IMR-90 (cell line): ENCODE measurements around the gene RALGAPA2. TPM values are rescaled to one million over a fixed set of nuclear protein-coding genes. Genes with fewer than 3 reads are reported as not detected.

Experiments used
- ATAC-seq: fragments of 200-7000 bp; cut with Tn5 transposase; 2 replicates; pipeline ENCODE4 v1.9.1; 2020; ENCODE audit warnings: low read depth, mild to moderate bottlenecking, moderate library complexity
- BruUV-seq: library from RNA; stranded (reverse); fragments of 400-500 nt; replicated peaks from 2 replicates; lab custom pipeline; 2021; lab: Mats Ljungman, UMichigan
- CTCF ChIA-PET: fragments of 300-600 bp; formaldehyde crosslinking; extraction: SDS; loops from one replicate; lab custom pipeline; 2021; ENCODE audit warnings: antibody characterized with exemption; lab: Yijun Ruan, JAX
- POLR2A ChIA-PET: fragments of 300-600 bp; sonication (Branson Sonifier 250); formaldehyde crosslinking; loops from one replicate; lab custom pipeline; 2022; ENCODE audit warnings: antibody characterized with exemption; ENCODE audit not compliant: unreplicated experiment; lab: Charles Lee
- DNase-seq: peaks from one replicate; pipeline ENCODE4 v3.0.0; 2013
- H2AFZ ChIP-seq: replicated peaks from 2 replicates; pipeline ENCODE3; 2013; ENCODE audit warnings: low read length, mild to moderate bottlenecking; ENCODE audit not compliant: poor library complexity
- H2AK5ac ChIP-seq: 2 replicates; pipeline ENCODE4 v1.6.1; 2013; ENCODE audit warnings: low read depth, low read length, inconsistent platforms
- H2AK9ac ChIP-seq: replicated peaks from 2 replicates; pipeline ENCODE3; 2013; ENCODE audit warnings: mild to moderate bottlenecking, low read depth, low read length, moderate library complexity; ENCODE audit not compliant: poor library complexity
- H2BK120ac ChIP-seq: 2 replicates; pipeline ENCODE4 v1.6.1; 2013; ENCODE audit warnings: low read depth, low read length, inconsistent platforms
- H2BK15ac ChIP-seq: 3 replicates; pipeline ENCODE4 v1.6.1; 2013; ENCODE audit warnings: low read depth, low read length, inconsistent platforms
- H2BK20ac ChIP-seq: 2 replicates; pipeline ENCODE4 v1.6.1; 2013; ENCODE audit warnings: low read depth, mild to moderate bottlenecking, inconsistent platforms, low read length, moderate library complexity
- H2BK5ac ChIP-seq: 2 replicates; pipeline ENCODE4 v1.6.1; 2013; ENCODE audit warnings: mild to moderate bottlenecking, low read depth, low read length, inconsistent platforms; ENCODE audit not compliant: poor library complexity, severe bottlenecking
- H3K14ac ChIP-seq: replicated peaks from 2 replicates; pipeline ENCODE4 v1.6.1; 2013; ENCODE audit warnings: low read depth, low read length, inconsistent platforms
- H3K18ac ChIP-seq: 2 replicates; pipeline ENCODE4 v1.6.1; 2013; ENCODE audit warnings: low read depth, low read length, control low read depth
- H3K23ac ChIP-seq: 2 replicates; pipeline ENCODE4 v1.6.1; 2013; ENCODE audit warnings: low read depth, low read length, inconsistent platforms
- H3K27ac ChIP-seq: 2 replicates; pipeline ENCODE4 v1.5.1; 2013; ENCODE audit warnings: mild to moderate bottlenecking, control low read depth, low read length; ENCODE audit not compliant: insufficient read depth
- H3K27me3 ChIP-seq: 2 replicates; pipeline ENCODE4 v1.6.1; 2013; ENCODE audit warnings: low read length; ENCODE audit not compliant: control insufficient read depth, insufficient read depth
- H3K36me3 ChIP-seq: 2 replicates; pipeline ENCODE4 v1.6.1; 2013; ENCODE audit warnings: low read length, mixed read lengths; ENCODE audit not compliant: control insufficient read depth, insufficient read depth
- H3K4ac ChIP-seq: 2 replicates; pipeline ENCODE4 v1.6.1; 2013; ENCODE audit warnings: low read depth, low read length, inconsistent platforms
- H3K4me1 ChIP-seq: 2 replicates; pipeline ENCODE4 v1.6.1; 2013; ENCODE audit warnings: low read length, mixed read lengths; ENCODE audit not compliant: control insufficient read depth, insufficient read depth
- H3K4me2 ChIP-seq: 2 replicates; pipeline ENCODE4 v1.6.1; 2013; ENCODE audit warnings: low read depth, mild to moderate bottlenecking, control low read depth, low read length, moderate library complexity
- H3K4me3 ChIP-seq: 2 replicates; pipeline ENCODE4 v1.5.1; 2013; ENCODE audit warnings: low read depth, mild to moderate bottlenecking, control low read depth, low read length, moderate library complexity; ENCODE audit not compliant: insufficient read depth
- H3K56ac ChIP-seq: 2 replicates; pipeline ENCODE4 v1.6.1; 2013; ENCODE audit warnings: low read length, inconsistent platforms; ENCODE audit not compliant: insufficient read depth; ENCODE audit errors: extremely low read depth
- H3K79me1 ChIP-seq, 2 experiments: 2 replicates each; pipeline ENCODE4 v1.6.1; 2013; ENCODE audit warnings: low read length in 2 of 2, inconsistent platforms in 1 of 2, low read depth in 1 of 2
- H3K9ac ChIP-seq: 2 replicates; pipeline ENCODE4 v1.6.1; 2013; ENCODE audit warnings: low read depth, low read length, control low read depth
- H3K9me1 ChIP-seq: 2 replicates; pipeline ENCODE4 v1.6.1; 2013; ENCODE audit warnings: low read length, inconsistent platforms; ENCODE audit not compliant: insufficient read depth
- H3K9me3 ChIP-seq: 2 replicates; pipeline ENCODE4 v1.6.1; 2013; ENCODE audit warnings: low read length; ENCODE audit not compliant: control insufficient read depth, insufficient read depth
- H4K20me1 ChIP-seq: 2 replicates; pipeline ENCODE4 v1.6.1; 2013; ENCODE audit warnings: low read length, inconsistent platforms; ENCODE audit not compliant: insufficient read depth
- H4K5ac ChIP-seq: 2 replicates; pipeline ENCODE4 v1.6.1; 2013; ENCODE audit warnings: mild to moderate bottlenecking, low read depth, low read length, control low read depth
- H4K8ac ChIP-seq, 2 experiments: 2 replicates each; pipeline ENCODE4 v1.6.1; 2013; ENCODE audit warnings: low read depth in 2 of 2, low read length in 2 of 2, control low read depth in 1 of 2, inconsistent platforms in 1 of 2
- H4K91ac ChIP-seq: 2 replicates; pipeline ENCODE4 v1.6.1; 2013; ENCODE audit warnings: low read depth, low read length, inconsistent platforms; ENCODE audit not compliant: insufficient read depth
- BHLHE40 ChIP-seq: fragments of 150-350 bp; IDR thresholded peaks from 2 replicates; pipeline ENCODE4 v1.6.1; 2016; ENCODE audit warnings: mild to moderate bottlenecking, low read depth, low read length
- CEBPB ChIP-seq: IDR thresholded peaks from 2 replicates; pipeline ENCODE4 v1.6.1; 2012; ENCODE audit warnings: low read depth, low read length, improper control_type of control experiment
- CHD1 ChIP-seq: IDR thresholded peaks from 2 replicates; pipeline ENCODE4 v1.6.1; 2012; ENCODE audit warnings: low read depth, low read length, improper control_type of control experiment
- FOS ChIP-seq: fragments of 150-350 bp; IDR thresholded peaks from 2 replicates; pipeline ENCODE4 v1.6.1; 2016; ENCODE audit warnings: low read depth, low read length
- MAFK ChIP-seq: IDR thresholded peaks from 2 replicates; pipeline ENCODE4 v1.6.1; 2012; ENCODE audit warnings: low read depth, low read length, improper control_type of control experiment
- MAZ ChIP-seq: IDR thresholded peaks from 2 replicates; pipeline ENCODE4 v1.6.1; 2012; ENCODE audit warnings: low read depth, mild to moderate bottlenecking, low read length, improper control_type of control experiment, moderate library complexity, borderline replicate concordance
- MXI1 ChIP-seq: IDR thresholded peaks from 2 replicates; pipeline ENCODE4 v1.6.1; 2012; ENCODE audit warnings: low read depth, mild to moderate bottlenecking, low read length, moderate library complexity, borderline replicate concordance
- NFE2L2 ChIP-seq: fragments of 150-350 bp; IDR thresholded peaks from 2 replicates; pipeline ENCODE4 v1.6.1; 2016; ENCODE audit warnings: low read depth, mild to moderate bottlenecking, low read length
- POLR2A ChIP-seq: IDR thresholded peaks from 2 replicates; pipeline ENCODE4 v1.6.1; 2012; ENCODE audit warnings: mild to moderate bottlenecking, low read depth, low read length
- RAD21 ChIP-seq: IDR thresholded peaks from 2 replicates; pipeline ENCODE4 v1.6.1; 2012; ENCODE audit warnings: low read length, improper control_type of control experiment
- RCOR1 ChIP-seq: IDR thresholded peaks from 2 replicates; pipeline ENCODE4 v1.6.1; 2012; ENCODE audit warnings: mild to moderate bottlenecking, low read length, improper control_type of control experiment; ENCODE audit not compliant: insufficient replicate concordance
- RFX5 ChIP-seq: IDR thresholded peaks from 2 replicates; pipeline ENCODE4 v1.8.0; 2012; ENCODE audit warnings: low read depth, mild to moderate bottlenecking, low read length, moderate library complexity
- SMC3 ChIP-seq: fragments of 150-350 bp; IDR thresholded peaks from 2 replicates; pipeline ENCODE4 v1.6.1; 2016; ENCODE audit warnings: low read depth, mild to moderate bottlenecking, antibody characterized with exemption, low read length, moderate library complexity
- WGBS, 2 experiments: methylation state at CpG; one replicate each; pipeline versions ENCODE4 v1.1.5 to v1.1.7; 2013; ENCODE audit warnings: missing lambda C conversion rate in 2 of 2; ENCODE audit not compliant: insufficient read length in 1 of 2; ENCODE audit errors: extremely low coverage in 2 of 2; 5-methylcytosine and 5-hydroxymethylcytosine counted together
- dilution Hi-C: fragments of 300-500 bp; cut with HindIII; formaldehyde crosslinking; loops from one replicate; pipeline ENCODE4 v1.14.3; 2018; ENCODE audit warnings: low sequenced_read_pairs; ENCODE audit not compliant: unreplicated experiment
- in situ Hi-C: fragments of 300-500 bp; cut with MboI; formaldehyde crosslinking; loops from 3 replicates; pipeline ENCODE4 v1.14.3; 2019; ENCODE audit warnings: low sequenced_read_pairs, inconsistent platforms, mixed read lengths
- intact Hi-C: fragments of 100-400 bp; cut with micrococcal nuclease; formaldehyde crosslinking; loops from 2 replicates; pipeline ENCODE4 v1.10.0; 2022
- polyA plus RNA-seq, 3 experiments: library from polyadenylated mRNA; depleted of rRNA; stranded (reverse); fragments of >200 nt; gene quantifications; 2 replicates each; pipeline ENCODE4 v1.2.3, GENCODE V29; 2012; ENCODE audit warnings: low replicate concordance in 1 of 3
- total RNA-seq: library from RNA; depleted of rRNA; stranded (reverse); fragments of >200 nt; gene quantifications from 2 replicates; pipeline ENCODE4 v1.2.3, GENCODE V29; 2012
- TF ChIP-seq, protein P1 (sequence below): conservative IDR thresholded peaks from 2 replicates; pipeline ENCODE4 v1.5.1; 2012; ENCODE audit warnings: mild to moderate bottlenecking, low read depth, low read length, improper control_type of control experiment
- TF ChIP-seq, protein P2 (sequence below): fragments of 150-350 bp; IDR thresholded peaks from 2 replicates; pipeline ENCODE4 v1.6.1; 2016; ENCODE audit warnings: low read depth, mild to moderate bottlenecking, low read length, moderate library complexity, borderline replicate concordance
- TF ChIP-seq, protein P3 (sequence below): fragments of 150-350 bp; IDR thresholded peaks from 2 replicates; pipeline ENCODE4 v1.6.1; 2017; ENCODE audit warnings: mild to moderate bottlenecking, antibody characterized with exemption, low read length, low read depth

Gene RALGAPA2
- total and polyA plus RNA-seq, 2 of the 4 experiments (the other 2 are of a cell fraction): 1.3 to 3.9 TPM

- Histone ChIP-seq H3K9me1 (no peaks in the 10 kb centered on the region), H3K4me1 (no peaks in the 10 kb centered on the region), H4K20me1 (no peaks in the 10 kb centered on the region), H3K27ac (no peak overlapping the region), H3K56ac (no peak overlapping the region), H3K9me3 (no peaks in the 10 kb centered on the region), H2BK120ac (no peak overlapping the region), H4K5ac (no peak overlapping the region), H3K79me1 (no peaks in the 10 kb centered on the region), H3K36me3 (no peaks in the 10 kb centered on the region), H2BK20ac (no peak overlapping the region), H3K4me2 (no peak overlapping the region), H2AK9ac (no peak overlapping the region), H2AK5ac (no peak overlapping the region), H2BK5ac (no peak overlapping the region), H3K18ac (no peak overlapping the region), H2BK15ac (no peak overlapping the region), H3K4ac (no peak overlapping the region), H4K8ac (no peak overlapping the region), H3K23ac (no peak overlapping the region), H2AFZ (no peak overlapping the region), H3K14ac (no peak overlapping the region), H3K4me3 (no peak overlapping the region), H3K9ac (no peak overlapping the region), H3K27me3 (no peaks in the 10 kb centered on the region), H4K91ac (no peak overlapping the region)
- ChIA-PET POLR2A (no interaction called here), CTCF (no interaction called here)
- ATAC-seq (no peak), DNase-seq (no peak)
- in situ Hi-C loops (no loop called here), intact Hi-C loops (no loop called here), dilution Hi-C loops (no loop called here)
- TF ChIP-seq NFE2L2 (no peak), RFX5 (no peak), CHD1 (no peak), RAD21 (no peak), MAFK (no peak), POLR2A (no peak), FOS (no peak), RCOR1 (no peak), MAZ (no peak), MXI1 (no peak), CEBPB (no peak), SMC3 (no peak), BHLHE40 (no peak)
- TF ChIP-seq, protein P1, sequence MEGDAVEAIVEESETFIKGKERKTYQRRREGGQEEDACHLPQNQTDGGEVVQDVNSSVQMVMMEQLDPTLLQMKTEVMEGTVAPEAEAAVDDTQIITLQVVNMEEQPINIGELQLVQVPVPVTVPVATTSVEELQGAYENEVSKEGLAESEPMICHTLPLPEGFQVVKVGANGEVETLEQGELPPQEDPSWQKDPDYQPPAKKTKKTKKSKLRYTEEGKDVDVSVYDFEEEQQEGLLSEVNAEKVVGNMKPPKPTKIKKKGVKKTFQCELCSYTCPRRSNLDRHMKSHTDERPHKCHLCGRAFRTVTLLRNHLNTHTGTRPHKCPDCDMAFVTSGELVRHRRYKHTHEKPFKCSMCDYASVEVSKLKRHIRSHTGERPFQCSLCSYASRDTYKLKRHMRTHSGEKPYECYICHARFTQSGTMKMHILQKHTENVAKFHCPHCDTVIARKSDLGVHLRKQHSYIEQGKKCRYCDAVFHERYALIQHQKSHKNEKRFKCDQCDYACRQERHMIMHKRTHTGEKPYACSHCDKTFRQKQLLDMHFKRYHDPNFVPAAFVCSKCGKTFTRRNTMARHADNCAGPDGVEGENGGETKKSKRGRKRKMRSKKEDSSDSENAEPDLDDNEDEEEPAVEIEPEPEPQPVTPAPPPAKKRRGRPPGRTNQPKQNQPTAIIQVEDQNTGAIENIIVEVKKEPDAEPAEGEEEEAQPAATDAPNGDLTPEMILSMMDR: no peak
- TF ChIP-seq, protein P2, sequence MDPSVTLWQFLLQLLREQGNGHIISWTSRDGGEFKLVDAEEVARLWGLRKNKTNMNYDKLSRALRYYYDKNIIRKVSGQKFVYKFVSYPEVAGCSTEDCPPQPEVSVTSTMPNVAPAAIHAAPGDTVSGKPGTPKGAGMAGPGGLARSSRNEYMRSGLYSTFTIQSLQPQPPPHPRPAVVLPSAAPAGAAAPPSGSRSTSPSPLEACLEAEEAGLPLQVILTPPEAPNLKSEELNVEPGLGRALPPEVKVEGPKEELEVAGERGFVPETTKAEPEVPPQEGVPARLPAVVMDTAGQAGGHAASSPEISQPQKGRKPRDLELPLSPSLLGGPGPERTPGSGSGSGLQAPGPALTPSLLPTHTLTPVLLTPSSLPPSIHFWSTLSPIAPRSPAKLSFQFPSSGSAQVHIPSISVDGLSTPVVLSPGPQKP: no peak
- TF ChIP-seq, protein P3, sequence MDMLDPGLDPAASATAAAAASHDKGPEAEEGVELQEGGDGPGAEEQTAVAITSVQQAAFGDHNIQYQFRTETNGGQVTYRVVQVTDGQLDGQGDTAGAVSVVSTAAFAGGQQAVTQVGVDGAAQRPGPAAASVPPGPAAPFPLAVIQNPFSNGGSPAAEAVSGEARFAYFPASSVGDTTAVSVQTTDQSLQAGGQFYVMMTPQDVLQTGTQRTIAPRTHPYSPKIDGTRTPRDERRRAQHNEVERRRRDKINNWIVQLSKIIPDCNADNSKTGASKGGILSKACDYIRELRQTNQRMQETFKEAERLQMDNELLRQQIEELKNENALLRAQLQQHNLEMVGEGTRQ: no peak
- no TSS peak for BruUV-seq
- no CpG with 5 or more reads among the region's 3 CpGs for WGBS, 2 experiments
Measured at GRCh38 chr20:20734475-20734948, 22.1 kb upstream of the RALGAPA2 start.
